WERI-Rb-1 (cell line): ENCODE results near the gene LMNB1.

ENCODE experiments used
- DNase-seq: peaks from one replicate; pipeline ENCODE4 v3.0.0-alpha.2; 2020
- H3K27ac ChIP-seq: fragments of 250-450 bp; sonication (Bioruptor Pico); 2 replicates; pipeline ENCODE4 v1.5.1; 2020; ENCODE audit warnings: mild to moderate bottlenecking, moderate library complexity
- H3K27me3 ChIP-seq: fragments of 250-450 bp; sonication (Bioruptor Pico); 2 replicates; pipeline ENCODE4 v1.5.1; 2021; ENCODE audit warnings: mild to moderate bottlenecking, low read depth, moderate library complexity; ENCODE audit not compliant: insufficient read depth, severe bottlenecking
- H3K36me3 ChIP-seq: fragments of 250-450 bp; sonication (Bioruptor Pico); 2 replicates; pipeline ENCODE4 v1.5.1; 2020; ENCODE audit warnings: mild to moderate bottlenecking, moderate library complexity
- H3K4me3 ChIP-seq: 2 replicates; pipeline ENCODE4 v1.5.1; 2011; ENCODE audit warnings: low read depth, mild to moderate bottlenecking, control low read depth, low read length
- H3K9me3 ChIP-seq: fragments of 250-450 bp; sonication (Bioruptor Pico); 2 replicates; pipeline ENCODE4 v1.5.1; 2021; ENCODE audit warnings: mild to moderate bottlenecking, moderate library complexity; ENCODE audit not compliant: severe bottlenecking
- CTCF ChIP-seq: IDR thresholded peaks from 2 replicates; pipeline ENCODE4 v1.5.1; 2011; ENCODE audit warnings: low read depth, mild to moderate bottlenecking, control low read depth, inconsistent platforms, low read length

Gene LMNB1

GRCh38 chr5:126846344-126846743 is 69.4 kb downstream of the LMNB1 start:
- H3K4me3 ChIP-seq, result no peak overlapping the region; the same call in 1 of the 2 replicates
- H3K27me3 ChIP-seq, result no peaks in the 10 kb centered on the region
- H3K9me3 ChIP-seq, result no peaks in the 10 kb centered on the region
- no peak for TF ChIP-seq CTCF
- peak overlapping the region; percentile 77 for H3K27ac ChIP-seq
- DNase-seq, result no peak
- no peaks in the 10 kb centered on the region for H3K36me3 ChIP-seq

GRCh38 chr5:126846744-126847455 is 70.0 kb downstream of the LMNB1 start:
- Histone ChIP-seq H3K9me3 (no peaks in the 10 kb centered on the region), H3K36me3 (no peaks in the 10 kb centered on the region), H3K27ac (peak overlapping the region; percentile 77), H3K27me3 (no peaks in the 10 kb centered on the region), H3K4me3 (peak overlapping the region; percentile 35)
- no peak for TF ChIP-seq CTCF
- peak; percentile 47 for DNase-seq

GRCh38 chr5:126847456-126847820 is 70.5 kb downstream of the LMNB1 start:
- H3K4me3 ChIP-seq, result no peak overlapping the region; the same call in 1 of the 2 replicates
- no peak for TF ChIP-seq CTCF
- DNase-seq, result peak; percentile 66
- no peaks in the 10 kb centered on the region for H3K9me3 ChIP-seq
- no peaks in the 10 kb centered on the region for H3K27me3 ChIP-seq
- peak overlapping the region; percentile 77 for H3K27ac ChIP-seq
- no peaks in the 10 kb centered on the region for H3K36me3 ChIP-seq

- H3K27ac ChIP-seq, result peak overlapping the region; percentile 77
- no peak for DNase-seq
- H3K9me3 ChIP-seq, result no peaks in the 10 kb centered on the region
- H3K36me3 ChIP-seq, result no peaks in the 10 kb centered on the region
- H3K4me3 ChIP-seq, result no peak overlapping the region
- H3K27me3 ChIP-seq, result no peaks in the 10 kb centered on the region
- TF ChIP-seq CTCF, result no peak
These were observed 70.9 kb downstream of the LMNB1 start for GRCh38 chr5:126847826-126848251.

GRCh38 chr5:126848253-126848652 is 71.3 kb downstream of the LMNB1 start:
- Histone ChIP-seq H3K9me3 (no peaks in the 10 kb centered on the region), H3K36me3 (no peaks in the 10 kb centered on the region), H3K27me3 (no peaks in the 10 kb centered on the region), H3K27ac (peak overlapping the region; percentile 77), H3K4me3 (no peak overlapping the region)
- DNase-seq, result no peak
- TF ChIP-seq CTCF, result no peak

GRCh38 chr5:126849101-126849678 is 72.3 kb downstream of the LMNB1 start:
- no peaks in the 10 kb centered on the region for H3K36me3 ChIP-seq
- H3K9me3 ChIP-seq, result no peaks in the 10 kb centered on the region
- no peaks in the 10 kb centered on the region for H3K27me3 ChIP-seq
- no peak for DNase-seq
- no peak overlapping the region for H3K27ac ChIP-seq
- no peak for TF ChIP-seq CTCF
- H3K4me3 ChIP-seq, result no peak overlapping the region
